ENCODE data around the gene DGKD.
"Not testable (repeated sequence)": the region's sequence is repeated elsewhere in the genome, so short reads cannot be mapped to it uniquely, and the experiment has no call there.

DGKD gene, protein sequence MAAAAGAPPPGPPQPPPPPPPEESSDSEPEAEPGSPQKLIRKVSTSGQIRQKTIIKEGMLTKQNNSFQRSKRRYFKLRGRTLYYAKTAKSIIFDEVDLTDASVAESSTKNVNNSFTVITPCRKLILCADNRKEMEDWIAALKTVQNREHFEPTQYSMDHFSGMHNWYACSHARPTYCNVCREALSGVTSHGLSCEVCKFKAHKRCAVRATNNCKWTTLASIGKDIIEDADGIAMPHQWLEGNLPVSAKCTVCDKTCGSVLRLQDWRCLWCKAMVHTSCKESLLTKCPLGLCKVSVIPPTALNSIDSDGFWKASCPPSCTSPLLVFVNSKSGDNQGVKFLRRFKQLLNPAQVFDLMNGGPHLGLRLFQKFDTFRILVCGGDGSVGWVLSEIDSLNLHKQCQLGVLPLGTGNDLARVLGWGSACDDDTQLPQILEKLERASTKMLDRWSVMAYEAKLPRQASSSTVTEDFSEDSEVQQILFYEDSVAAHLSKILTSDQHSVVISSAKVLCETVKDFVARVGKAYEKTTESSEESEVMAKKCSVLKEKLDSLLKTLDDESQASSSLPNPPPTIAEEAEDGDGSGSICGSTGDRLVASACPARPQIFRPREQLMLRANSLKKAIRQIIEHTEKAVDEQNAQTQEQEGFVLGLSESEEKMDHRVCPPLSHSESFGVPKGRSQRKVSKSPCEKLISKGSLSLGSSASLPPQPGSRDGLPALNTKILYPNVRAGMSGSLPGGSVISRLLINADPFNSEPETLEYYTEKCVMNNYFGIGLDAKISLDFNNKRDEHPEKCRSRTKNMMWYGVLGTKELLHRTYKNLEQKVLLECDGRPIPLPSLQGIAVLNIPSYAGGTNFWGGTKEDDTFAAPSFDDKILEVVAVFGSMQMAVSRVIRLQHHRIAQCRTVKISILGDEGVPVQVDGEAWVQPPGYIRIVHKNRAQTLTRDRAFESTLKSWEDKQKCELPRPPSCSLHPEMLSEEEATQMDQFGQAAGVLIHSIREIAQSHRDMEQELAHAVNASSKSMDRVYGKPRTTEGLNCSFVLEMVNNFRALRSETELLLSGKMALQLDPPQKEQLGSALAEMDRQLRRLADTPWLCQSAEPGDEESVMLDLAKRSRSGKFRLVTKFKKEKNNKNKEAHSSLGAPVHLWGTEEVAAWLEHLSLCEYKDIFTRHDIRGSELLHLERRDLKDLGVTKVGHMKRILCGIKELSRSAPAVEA

DNA sequence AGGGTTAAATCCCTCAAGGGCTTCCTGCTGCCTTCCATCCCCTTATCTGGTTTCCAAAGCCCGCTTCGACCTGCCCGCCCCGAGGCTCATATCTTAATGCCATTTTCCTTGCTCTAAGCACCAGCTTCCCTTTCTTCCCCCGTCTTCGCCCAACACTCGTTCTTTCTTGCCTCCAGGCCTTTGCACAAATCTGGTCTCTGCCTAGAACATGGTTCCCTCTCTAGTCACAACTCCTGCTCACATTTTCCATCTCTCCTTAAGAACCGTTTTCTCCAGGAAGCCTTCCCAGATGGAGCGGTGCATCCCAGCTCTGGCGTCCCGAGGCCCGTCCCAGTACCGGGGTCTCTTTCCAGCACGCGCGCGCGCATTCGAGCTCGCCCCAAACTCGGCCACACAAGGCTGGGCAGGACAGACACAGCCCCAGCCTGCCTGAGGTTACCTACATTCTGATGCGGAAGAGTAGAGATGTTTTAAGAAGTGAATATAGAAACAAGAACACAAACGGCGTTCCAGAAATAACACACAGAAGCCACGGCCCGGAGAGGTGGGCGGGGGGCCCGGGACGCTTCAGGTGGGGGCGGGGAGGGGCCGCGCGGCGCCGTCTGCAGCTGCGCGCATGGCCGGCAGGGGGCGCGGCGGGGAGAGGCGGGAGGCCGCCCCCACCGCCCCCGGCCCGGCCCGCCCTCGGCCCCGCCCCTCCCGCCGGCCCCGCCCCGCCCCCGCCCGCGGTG lies at the start of gene DGKD:
TSS of gene DGKD (plus strand) at position 726 of the 731 bp plus-strand sequence. CDS start 25 bp downstream, outside the sequence.
- DNase-seq (ENCODE audit: low read depth) = peak; percentile 15

DNA sequence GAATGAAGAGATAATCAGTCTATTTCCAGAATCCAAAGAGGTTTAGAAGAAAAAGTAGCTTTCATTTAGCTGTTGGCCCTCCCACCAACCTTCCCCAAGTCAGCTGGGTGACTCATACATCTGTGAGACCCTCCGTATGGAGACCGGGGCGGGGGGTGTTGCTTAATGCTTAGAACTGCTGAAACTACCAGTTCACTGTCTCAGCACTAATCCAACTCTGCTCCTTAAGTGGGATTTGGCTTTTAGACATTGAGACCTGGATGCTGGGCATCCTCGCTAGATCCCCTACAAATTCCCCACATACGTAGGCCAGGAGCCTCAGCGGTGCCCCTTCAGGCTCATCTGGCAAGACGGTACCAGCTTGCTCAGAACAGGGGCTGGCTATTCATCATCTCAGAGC lies 46.7 kb upstream of the DGKD start, which contains the start of gene SAG:
TSS of gene SAG (plus strand) at position 252 of the 400 bp plus-strand sequence. CDS start 1,374 bp downstream, outside the sequence.
- DNase-seq (ENCODE audit: low read depth) = no peak

DNA sequence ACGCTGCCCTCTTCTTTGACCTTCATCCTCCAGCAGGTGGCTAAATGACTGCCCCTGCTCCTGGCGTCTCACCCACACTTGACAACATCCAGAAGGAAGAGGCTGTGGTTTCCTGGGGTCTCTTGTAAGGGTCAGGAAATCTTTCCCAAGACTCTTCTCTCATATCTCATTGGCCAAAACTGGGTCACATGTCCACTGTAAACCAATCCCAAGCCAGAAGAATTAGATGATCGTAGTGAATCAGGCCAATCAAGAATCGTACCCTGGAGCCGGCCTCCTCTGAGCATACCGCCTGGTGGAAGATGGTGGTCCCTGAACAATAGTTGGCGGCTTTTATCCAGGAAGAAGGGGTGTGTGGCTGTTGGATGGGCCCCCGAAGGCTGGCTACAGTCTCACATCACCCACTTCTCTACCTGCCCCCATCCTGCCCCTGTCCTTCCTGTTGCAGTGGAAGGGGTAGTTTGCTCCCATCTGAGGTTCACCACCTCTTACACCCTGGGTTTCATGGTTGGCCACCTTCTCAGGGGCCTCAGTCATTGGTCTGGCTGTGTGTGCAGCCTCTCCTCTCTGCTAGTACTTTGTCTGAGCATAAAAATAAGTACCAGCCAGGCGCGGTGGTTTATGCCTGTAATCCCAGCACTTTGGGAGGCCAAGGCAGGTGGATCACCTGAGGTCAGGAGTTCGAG lies 42.9 kb upstream of the DGKD start:
- DNase-seq (ENCODE audit: low read depth) = no peak

DNA sequence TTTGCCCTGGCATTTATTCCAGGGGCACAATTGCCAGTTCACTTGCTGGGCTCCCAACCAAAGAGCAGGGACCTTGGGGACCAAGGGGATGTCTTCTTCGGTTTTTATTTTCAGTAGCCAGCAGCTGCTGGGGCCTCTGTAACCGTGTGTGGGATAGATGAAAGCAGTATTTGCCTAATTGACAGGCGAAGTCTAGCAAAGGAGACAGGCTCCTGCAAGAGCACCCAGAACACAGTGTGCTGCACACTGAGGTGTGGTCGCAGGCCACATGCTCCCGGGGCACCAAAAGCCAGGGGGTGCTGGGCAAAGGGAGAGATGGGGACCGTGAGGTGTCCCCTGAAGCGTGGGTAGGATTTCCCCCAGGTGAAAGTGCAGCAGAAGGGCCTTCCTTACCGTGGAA lies 41.4 kb upstream of the DGKD start:
- DNase-seq (ENCODE audit: low read depth) = no peak

DNA sequence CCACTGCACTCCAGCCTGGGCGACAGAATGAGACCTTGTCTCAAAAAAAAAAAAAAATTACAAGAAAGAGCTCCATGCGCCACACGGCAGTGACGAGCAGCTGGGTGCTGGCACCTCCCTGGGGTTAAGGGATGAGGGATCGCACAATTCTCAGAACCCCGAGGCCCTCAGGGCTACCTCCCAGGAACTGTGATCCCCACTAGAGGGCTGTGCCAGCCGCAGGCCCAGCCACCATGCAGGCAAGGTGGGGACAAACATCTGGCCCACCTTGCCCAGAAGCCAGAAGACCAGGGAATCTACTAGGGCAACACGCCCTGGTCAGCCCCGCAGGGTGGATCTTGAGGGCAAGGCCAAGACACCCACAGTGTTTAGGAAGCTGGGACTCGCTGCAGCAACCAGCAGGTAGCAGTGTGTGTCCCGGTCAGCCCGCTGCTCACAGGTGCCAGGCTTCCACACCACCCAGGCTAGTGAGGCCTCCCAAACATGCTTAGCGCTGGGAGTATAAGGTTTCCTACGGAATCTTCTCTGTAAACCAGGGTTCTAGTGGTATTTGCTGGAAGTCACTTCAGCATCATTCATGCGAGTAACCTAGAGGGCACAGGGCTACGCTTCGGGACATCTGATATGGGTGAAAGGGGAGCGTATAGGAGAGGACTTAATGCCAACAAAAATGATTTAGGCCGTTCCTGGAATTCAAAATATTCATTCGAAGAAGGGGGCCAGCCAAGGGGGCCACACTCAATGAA lies 39.9 kb upstream of the DGKD start:
- DNase-seq (ENCODE audit: low read depth) = no peak

DNA sequence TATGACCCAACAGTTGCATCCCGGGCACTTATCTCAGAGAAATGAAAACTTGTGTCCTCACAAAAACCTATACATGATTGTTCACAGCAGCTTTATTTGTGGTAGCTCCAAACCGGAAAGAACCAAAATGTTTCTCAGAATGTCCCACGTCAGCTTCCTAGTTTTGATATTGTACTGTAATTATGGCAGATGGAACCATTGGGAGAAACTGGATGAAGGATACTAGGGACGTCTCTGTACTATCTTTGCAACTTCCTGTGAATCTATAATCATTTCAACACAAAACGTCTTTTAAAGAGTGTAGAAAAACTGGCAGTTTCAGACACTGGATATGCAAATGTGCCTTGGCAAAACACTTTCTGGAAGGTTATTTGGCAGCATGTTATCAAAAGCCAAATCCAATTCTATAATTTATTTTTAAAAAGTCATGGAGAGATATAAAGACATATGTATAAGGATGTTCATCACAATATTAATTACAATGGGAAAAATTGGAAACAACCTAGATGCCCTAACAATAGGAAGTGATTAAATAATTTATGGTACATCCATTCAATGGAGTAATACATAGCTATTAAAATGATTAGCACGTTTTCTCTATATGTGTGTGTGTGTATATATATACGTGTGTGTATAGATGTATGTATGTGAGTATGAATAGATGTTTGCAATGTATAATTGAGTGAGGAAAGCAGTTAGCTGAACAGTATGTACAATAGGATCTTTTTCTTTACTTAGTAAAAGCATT lies 36.9 kb upstream of the DGKD start:
- DNase-seq (ENCODE audit: low read depth) = no peak

DNA sequence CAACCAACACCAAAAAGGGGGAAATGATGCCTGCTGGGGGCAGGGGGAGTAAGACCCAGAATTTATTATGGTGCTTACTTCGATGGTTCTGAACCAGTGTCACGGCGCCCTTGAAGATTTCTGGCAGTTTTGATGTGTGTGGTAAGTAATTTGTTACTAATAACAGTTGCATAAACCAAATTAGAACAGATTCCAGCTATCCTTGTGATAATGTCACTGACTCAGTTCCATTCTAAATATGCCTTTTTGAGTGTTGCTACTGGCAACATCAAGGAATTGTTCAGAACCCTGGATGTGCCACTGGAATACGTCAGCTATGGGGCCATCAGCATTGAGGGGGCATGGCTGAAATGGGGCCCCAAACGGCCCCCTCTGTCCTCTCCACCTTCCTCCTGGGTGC lies 35.0 kb upstream of the DGKD start:
- no peak for DNase-seq (ENCODE audit: low read depth)

DNA sequence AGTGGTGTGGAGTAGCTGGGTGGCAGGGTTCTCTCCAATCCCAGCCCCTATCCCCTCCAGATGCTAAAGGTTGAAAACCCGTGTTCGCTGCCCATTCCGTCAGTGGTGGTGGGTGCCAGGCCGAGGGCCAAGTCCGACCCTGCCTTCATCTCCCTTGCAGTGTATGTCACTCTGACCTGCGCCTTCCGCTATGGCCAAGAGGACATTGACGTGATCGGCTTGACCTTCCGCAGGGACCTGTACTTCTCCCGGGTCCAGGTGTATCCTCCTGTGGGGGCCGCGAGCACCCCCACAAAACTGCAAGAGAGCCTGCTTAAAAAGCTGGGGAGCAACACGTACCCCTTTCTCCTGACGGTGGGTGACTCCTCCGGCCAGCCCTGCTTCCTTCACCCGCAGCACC lies 33.8 kb upstream of the DGKD start:
- DNase-seq (ENCODE audit: low read depth) = no peak

DNA sequence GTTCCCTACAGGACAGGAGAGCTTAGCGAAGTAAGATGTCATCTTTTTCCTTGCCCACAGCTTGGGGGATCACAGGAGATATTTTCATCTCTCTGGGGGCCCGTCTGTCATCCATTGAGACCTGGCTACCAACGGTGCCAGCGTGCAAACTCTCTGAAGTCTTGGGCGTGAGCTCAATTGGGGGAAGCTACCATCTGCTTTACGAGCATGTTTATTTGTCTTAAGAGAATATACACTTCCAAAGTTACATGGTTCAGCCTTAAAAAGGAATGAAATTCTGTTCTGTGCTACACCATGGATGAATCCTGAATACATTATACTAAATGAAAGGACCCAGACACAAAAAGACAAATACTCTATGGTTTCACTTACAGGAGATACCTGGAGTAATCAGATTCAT lies 33.1 kb upstream of the DGKD start:
- DNase-seq (ENCODE audit: low read depth) = no peak

DNA sequence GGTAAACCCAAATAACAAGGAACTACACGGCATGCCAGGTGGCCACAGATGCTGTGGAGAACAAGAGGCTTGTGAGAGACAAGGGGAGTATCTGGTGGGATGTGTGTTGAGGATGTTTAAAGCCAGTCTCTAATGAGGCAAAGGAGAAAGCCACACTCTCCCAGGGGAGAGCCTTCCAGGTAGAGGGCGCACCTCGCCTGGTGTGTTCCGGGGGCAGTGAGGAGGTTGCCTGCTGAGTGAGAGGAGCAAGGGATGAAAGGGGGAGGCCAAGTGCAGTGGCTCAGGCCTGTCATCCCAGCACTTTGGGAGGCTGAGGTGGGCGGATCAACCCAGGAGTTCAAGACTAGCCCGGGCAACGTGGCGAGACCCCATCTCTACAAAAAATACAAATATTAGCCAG lies 30.4 kb upstream of the DGKD start:
- no peak for DNase-seq (ENCODE audit: low read depth)

DNA sequence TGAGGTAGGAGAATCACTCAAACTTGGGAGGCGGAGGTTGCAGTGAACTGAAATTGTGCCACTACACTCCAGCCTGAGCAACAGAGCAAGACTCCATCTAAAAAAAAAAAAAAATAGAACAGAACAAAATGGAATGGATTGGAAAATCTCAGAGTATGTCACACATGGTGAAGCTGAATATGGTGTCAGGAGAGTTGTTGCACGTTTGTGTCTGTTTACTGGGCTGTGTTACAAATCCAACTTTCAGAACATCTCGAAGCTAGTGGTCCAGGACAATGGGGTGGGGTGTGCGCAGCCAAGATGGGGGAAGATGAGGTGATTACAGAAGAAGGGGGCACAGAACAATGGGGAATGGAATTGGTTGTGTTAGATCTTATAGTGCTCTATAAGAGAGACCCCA lies 29.0 kb upstream of the DGKD start:
- DNase-seq (ENCODE audit: low read depth) = no peak

DNA sequence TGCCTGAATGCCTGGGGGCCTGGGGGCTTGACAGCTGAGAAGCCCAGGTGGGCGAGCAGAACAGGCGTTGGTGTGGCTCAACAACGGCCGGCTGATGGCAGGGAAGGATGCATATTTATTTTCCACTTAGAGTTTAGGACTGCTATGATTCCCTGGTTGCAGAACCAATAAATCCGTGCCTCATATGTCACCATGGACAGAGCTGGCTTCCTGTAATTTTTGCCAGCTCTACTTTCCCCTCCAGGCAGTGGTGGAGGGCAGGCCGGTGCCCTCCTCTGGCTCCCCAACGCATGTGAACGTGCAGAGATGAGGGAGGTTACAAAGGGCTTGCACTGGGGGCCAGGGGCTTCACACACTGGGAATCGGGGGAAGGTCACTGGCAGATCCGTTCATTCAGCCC lies 28.5 kb upstream of the DGKD start:
- no peak for DNase-seq (ENCODE audit: low read depth)

DNA sequence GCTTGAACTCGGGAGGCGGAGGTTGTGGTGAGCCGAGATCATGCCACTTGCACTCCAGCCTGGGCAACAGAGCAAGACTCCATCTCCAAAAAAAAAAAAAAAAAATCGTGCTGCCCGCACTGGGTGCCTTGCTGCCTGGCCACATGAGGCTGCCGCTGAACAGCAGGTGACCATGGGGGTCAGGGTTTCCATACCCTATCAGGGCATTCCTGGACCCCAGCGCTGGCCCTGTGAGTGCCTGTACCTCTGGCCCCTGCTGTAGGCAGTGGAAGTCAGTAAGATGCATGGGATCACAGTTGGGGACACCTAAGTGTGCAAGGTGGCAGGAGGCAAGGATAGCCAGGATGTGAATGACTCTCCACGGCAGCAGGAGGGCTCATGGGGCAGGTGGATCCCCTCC lies 27.8 kb upstream of the DGKD start:
- no peak for DNase-seq (ENCODE audit: low read depth)

DNA sequence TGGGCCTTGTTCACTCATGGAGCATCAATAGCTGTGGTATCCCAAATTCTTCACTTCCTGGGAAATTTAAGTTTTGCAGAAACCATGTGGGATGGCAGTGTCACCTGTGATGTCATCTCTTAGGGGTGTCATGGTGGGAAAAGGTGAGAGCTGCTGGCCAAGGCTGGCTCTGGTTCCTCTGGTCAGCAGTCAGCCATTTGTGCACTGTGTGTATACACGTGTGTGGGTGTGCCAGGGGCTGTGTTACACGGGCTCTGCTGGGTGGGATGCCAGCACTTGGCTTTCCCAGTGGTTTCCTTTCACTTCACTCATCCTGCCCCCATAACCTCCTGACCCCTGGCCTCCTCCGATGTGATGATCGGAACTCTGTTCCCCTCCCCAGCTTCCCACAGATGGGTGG lies 25.4 kb upstream of the DGKD start:
- DNase-seq (ENCODE audit: low read depth) = no peak

DNA sequence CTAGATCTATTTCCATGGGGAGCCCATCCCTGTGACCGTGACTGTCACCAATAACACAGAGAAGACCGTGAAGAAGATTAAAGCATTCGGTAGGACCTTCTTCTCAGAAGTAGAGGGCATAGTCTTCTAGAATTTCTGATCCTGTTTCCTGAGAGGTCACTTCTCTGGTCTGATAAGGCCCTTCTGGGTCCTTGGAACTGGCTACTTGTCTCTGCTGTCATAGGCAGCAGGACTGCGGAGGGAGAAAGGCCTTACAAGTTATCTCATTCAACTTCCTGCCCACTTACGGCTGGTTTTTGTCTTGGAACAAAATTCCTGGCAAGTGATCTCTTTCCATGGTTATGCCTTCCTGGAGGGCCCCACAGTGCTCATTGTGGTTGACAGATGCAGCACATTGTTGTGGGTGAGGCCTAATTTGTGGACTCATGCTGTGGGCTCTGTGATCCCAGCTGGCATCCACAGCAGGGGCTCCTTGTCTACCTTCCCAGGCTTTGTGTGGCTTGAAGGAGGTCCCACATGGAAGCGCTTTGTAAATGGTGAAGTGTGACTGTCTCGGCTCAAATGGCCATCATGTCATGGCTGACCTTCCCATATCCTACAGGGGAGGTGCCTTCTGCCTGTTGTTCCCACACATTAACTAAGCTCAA lies 24.7 kb upstream of the DGKD start:
- DNase-seq (ENCODE audit: low read depth) = peak; percentile 25

DNA sequence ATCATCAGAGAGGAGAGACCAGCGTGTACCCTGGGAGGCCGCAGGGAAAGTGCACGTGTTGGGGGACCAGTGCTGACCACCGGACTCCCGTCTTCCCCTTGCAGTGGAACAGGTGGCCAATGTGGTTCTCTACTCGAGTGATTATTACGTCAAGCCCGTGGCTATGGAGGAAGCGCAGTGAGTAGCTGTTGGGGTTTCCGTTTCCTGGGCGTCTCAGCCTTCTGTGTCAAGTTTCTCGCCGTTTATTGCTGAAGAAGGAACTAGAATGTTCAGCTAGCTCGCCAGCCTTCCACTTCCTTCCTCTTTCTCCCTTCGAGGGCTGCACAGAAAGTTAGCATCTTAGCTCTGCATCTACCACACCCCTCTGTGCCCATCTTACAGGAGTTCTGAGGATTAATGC lies 22.8 kb upstream of the DGKD start:
- DNase-seq (ENCODE audit: low read depth) = no peak

DNA sequence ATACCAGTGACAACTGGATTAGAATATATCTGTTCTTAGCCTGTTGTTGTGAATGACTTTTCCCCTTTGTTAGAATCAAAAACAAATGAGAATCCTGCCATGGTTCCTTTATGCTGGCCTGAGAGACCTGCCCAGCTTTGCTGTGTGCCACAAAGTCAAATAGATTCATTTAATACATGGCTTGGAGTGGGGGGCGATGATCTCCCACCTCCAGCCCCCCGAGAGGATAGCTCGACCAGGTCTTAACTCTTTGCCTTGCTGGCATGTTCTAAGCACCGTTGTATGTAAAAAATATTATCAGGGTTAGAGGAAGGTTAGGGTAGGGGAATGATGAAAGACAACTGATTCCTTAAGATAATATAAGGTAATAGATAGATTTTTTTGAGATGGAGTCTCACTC lies 22.2 kb upstream of the DGKD start:
- DNase-seq (ENCODE audit: low read depth) = no peak

DNA sequence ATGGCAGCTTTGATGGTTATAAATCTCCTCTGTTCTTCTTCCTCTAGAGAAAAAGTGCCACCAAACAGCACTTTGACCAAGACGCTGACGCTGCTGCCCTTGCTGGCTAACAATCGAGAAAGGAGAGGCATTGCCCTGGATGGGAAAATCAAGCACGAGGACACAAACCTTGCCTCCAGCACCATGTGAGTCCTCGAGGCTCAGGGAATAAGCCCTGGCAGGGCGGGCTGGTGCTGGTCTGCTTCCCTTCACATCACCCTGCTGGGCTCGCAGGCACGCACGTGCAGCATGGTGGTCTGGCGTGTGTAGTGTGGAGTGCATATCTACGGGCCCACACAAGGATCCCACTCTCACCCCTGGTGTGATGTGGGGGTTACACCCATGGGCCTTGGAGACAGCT lies 19.4 kb upstream of the DGKD start:
- no peak for DNase-seq (ENCODE audit: low read depth)

DNA sequence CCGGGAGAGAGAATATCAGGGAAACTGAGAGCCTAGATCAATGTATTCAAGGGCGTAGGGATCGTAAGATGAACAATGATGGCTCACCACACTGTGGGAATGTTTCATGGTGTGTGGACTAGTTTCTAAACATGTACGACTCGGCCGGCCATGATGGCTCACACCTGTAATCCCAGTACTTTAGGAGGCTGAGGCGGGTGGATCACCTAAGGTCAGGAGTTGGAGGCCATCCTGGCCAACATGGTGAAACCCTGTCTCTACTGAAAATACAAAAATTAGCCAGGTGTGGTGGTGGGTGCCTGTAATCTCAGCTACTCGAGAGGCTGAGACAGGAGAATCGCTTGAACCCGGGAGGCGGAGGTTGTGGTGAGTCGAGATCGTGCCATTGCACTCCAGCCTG lies 18.2 kb upstream of the DGKD start:
- not testable (repeated sequence) for DNase-seq (ENCODE audit: low read depth)

Measured in amniotic epithelial cell (primary cell).